Esophagus squamous epithelium (tissue), 5 donors: Measurements from ENCODE around the gene NCAPH2. TPM values are rescaled to one million over a fixed set of nuclear protein-coding genes. Genes with fewer than 3 reads are reported as not detected.

Experiments used
- DNase-seq: peaks from one replicate; lab custom pipeline; 2025; lab: John Stamatoyannopoulos, UW
- H3K27ac ChIP-seq, 4 donors: fragments of 200-600 bp; sonication (generic); one replicate each; pipeline ENCODE4 v1.5.1; 2016 to 2019; ENCODE audit warnings: mild to moderate bottlenecking in 1 of 4
- H3K27me3 ChIP-seq, 4 donors: fragments of 200-600 bp; sonication (generic); 1 replicate in 3 of 4; 2 replicates in 1 of 4; pipeline versions ENCODE4 v1.5.1 to v1.6.0; 2017 to 2021; ENCODE audit warnings: antibody characterized with exemption in 1 of 4
- H3K36me3 ChIP-seq, 3 donors: fragments of 200-600 bp; sonication (generic); one replicate each; pipeline ENCODE4 v1.5.1; 2016 to 2019
- H3K4me1 ChIP-seq, 3 donors: fragments of 200-600 bp; sonication (generic); one replicate each; pipeline ENCODE4 v1.5.1; 2017 to 2019
- H3K4me3 ChIP-seq, 4 donors: fragments of 200-600 bp; sonication (generic); 1 replicate in 3 of 4; 2 replicates in 1 of 4; pipeline ENCODE4 v1.5.1; 2016 to 2019; ENCODE audit warnings: mild to moderate bottlenecking in 2 of 4, moderate library complexity in 1 of 4
- H3K9me3 ChIP-seq, 3 donors: fragments of 200-600 bp; sonication (generic); one replicate each; pipeline ENCODE4 v1.5.1; 2016 to 2019
- CTCF ChIP-seq, 6 experiments: fragments of 450-650 bp in 4 of 6; fragments of 200-600 bp in 2 of 6; sonication (generic) in 2 of 6; IDR thresholded peaks; one replicate each; pipeline ENCODE4 v1.5.1; 2016 to 2019; ENCODE audit warnings: antibody characterized with exemption in 6 of 6, mild to moderate bottlenecking in 4 of 6, moderate library complexity in 4 of 6
- POLR2A ChIP-seq, 4 donors: fragments of 450-650 bp; IDR thresholded peaks; one replicate each; pipeline ENCODE4 v1.6.1; 2017; ENCODE audit warnings: antibody characterized with exemption in 4 of 4, mild to moderate bottlenecking in 4 of 4, moderate library complexity in 3 of 4
- WGBS, 2 donors: methylation state at CpG; one replicate each; pipeline ENCODE4 v1.1.5; 2018; 5-methylcytosine and 5-hydroxymethylcytosine counted together
- intact Hi-C: fragments of 100-400 bp; cut with DNase I; formaldehyde crosslinking; loops from one replicate; pipeline ENCODE4 v1.15.0; 2022
- total RNA-seq, 4 donors: library from RNA; depleted of rRNA; stranded (reverse); fragments of >200 nt; gene quantifications; one replicate each; pipeline ENCODE4 v1.1.0, GENCODE V29; 2016
- donor health status: DM: yes; HTN: yes; CAD: no.

NCAPH2 gene
- total RNA-seq, 4 donors from 2014 or later = 30.2 to 42.6 (median 38.5) TPM

GRCh38 chr22:50546326-50547262, 38.6 kb downstream of the NCAPH2 start:
- H3K9me3 ChIP-seq = no peaks in the 10 kb centered on the region
- H3K27ac ChIP-seq = no peak overlapping the region
- no peak overlapping the region for H3K4me3 ChIP-seq
- peaks cover 18 to 76% (median 42%) of the 10 kb centered on the region in 3 donors for H3K4me1 ChIP-seq
- TF ChIP-seq CTCF (IDR thresholded peaks at IDR 0.05) (no peak), POLR2A (IDR thresholded peaks at IDR 0.05) (no peak)
- intact Hi-C loops = no loop called here
- no peaks in the 10 kb centered on the region for H3K36me3 ChIP-seq
- WGBS, 2 donors = 61% methylated on average over 10 of the region's 78 CpGs; no CpG with 5 or more reads in 1 of the 2 donors
- DNase-seq = no peak
- peaks cover 0 to 67% (median 0%) of the 10 kb centered on the region in 4 donors for H3K27me3 ChIP-seq

- Histone ChIP-seq H3K4me3 (no peak overlapping the region), H3K27ac (no peak overlapping the region), H3K36me3 (no peaks in the 10 kb centered on the region), H3K9me3 (no peaks in the 10 kb centered on the region), H3K4me1 (peaks cover 18 to 68% (median 37%) of the 10 kb centered on the region in 3 donors), H3K27me3 (peaks cover 0 to 69% (median 0%) of the 10 kb centered on the region in 4 donors)
- intact Hi-C loops = no loop called here
- WGBS, 2 donors = 31 to 67% methylated on average over 5 to 12 of the region's 35 CpGs
- DNase-seq = no peak
- TF ChIP-seq CTCF (IDR thresholded peaks at IDR 0.05) = no peak
- no peak for TF ChIP-seq POLR2A (IDR thresholded peaks at IDR 0.05)
These were observed 39.4 kb downstream of the NCAPH2 start for GRCh38 chr22:50547263-50547985.

- peaks cover 0 to 69% (median 0%) of the 10 kb centered on the region in 4 donors for H3K27me3 ChIP-seq
- DNase-seq = no peak
These were observed 40.3 kb downstream of the NCAPH2 start for GRCh38 chr22:50548040-50548920.

More at GRCh38 chr22:50548040-50548920, 40.3 kb downstream of the NCAPH2 start:
- no peaks in the 10 kb centered on the region for H3K36me3 ChIP-seq
- WGBS, 2 donors = 93% methylated on average over 6 of the region's 56 CpGs; no CpG with 5 or more reads in 1 of the 2 donors
- H3K9me3 ChIP-seq = no peaks in the 10 kb centered on the region
- peaks cover 18 to 60% (median 28%) of the 10 kb centered on the region in 3 donors for H3K4me1 ChIP-seq
- TF ChIP-seq POLR2A (IDR thresholded peaks at IDR 0.05) = peak in 1 of 4 donors; percentile 23
- TF ChIP-seq CTCF (IDR thresholded peaks at IDR 0.05) = no peak
- intact Hi-C loops = no loop called here
- H3K4me3 ChIP-seq = peak overlapping the region; percentile 5 to 59 (median 30)
- peak overlapping the region in 3 of 4 donors; percentile 18 to 50 (median 49) for H3K27ac ChIP-seq
